H1 (cell line): ENCODE measurements around the gene PPP6R1. TPM values are rescaled to one million over a fixed set of nuclear protein-coding genes. Genes with fewer than 3 reads are reported as not detected.

Experiments used
- GABPA ChIP-seq: IDR thresholded peaks from 2 replicates; pipeline ENCODE4 v1.6.1; 2011; ENCODE audit warnings: mild to moderate bottlenecking, low read length, moderate library complexity, borderline replicate concordance; ENCODE audit not compliant: insufficient read depth
- HDAC6 ChIP-seq: IDR thresholded peaks from one replicate; pipeline ENCODE4 v1.7.1; 2012; ENCODE audit warnings: low read depth, mild to moderate bottlenecking, inconsistent platforms, low read length, moderate library complexity
- POLR2AphosphoS5 ChIP-seq: IDR thresholded peaks from 2 replicates; pipeline ENCODE4 v1.6.1; 2011; ENCODE audit warnings: low read depth, low read length
- POU5F1 ChIP-seq: IDR thresholded peaks from 2 replicates; pipeline ENCODE4 v1.6.1; 2011; ENCODE audit warnings: low read depth, mild to moderate bottlenecking, low read length, moderate library complexity
- polyA plus RNA-seq, 7 experiments: library from polyadenylated mRNA; depleted of rRNA in 3 of 7; stranded (reverse) in 5 of 7; unstranded in 2 of 7; fragments of >200 nt in 5 of 7; fragments of 200-250 nt in 2 of 7; gene quantifications; 1 replicate in 5 of 7; 2 replicates in 1 of 7; 4 replicates in 1 of 7; pipeline versions ENCODE4 v1.2.1 to v1.2.3, GENCODE V29; 2011 to 2013; ENCODE audit warnings: missing spikeins in 2 of 7, mixed read lengths in 2 of 7
- total RNA-seq: library from RNA; stranded (reverse); fragmentation: NEBNext Ultra II Directional; extraction: Animal tissue kit (Norgen Biotek cat#: 25700); gene quantifications from 2 replicates; pipeline ENCODE4 v1.2.1, GENCODE V29; 2021

Gene PPP6R1
- total and polyA plus RNA-seq, 2 of the 8 experiments (the other 6 are each of a cell fraction or from before 2014, with no cell fraction given) = 36.4 to 74.4 TPM

- TF ChIP-seq POLR2AphosphoS5 = no peak
- TF ChIP-seq POU5F1 = no peak
- no peak for TF ChIP-seq GABPA
- no peak for TF ChIP-seq HDAC6
These were observed 72.7 kb downstream of the PPP6R1 start (continued) for GRCh38 chr19:55186080-55186479.
